Activated CD8-positive, alpha-beta memory T cell treated with anti-CD3 and anti-CD28 coated beads, Interleukin-2, amount 50 U/mL, for 24 hours (primary cell): Measurements from ENCODE around the gene ACACA.
"Not testable (repeated sequence)": the region's sequence is repeated elsewhere in the genome, so short reads cannot be mapped to it uniquely, and the experiment has no call there.

ENCODE experiments used
- DNase-seq: peaks from one replicate; pipeline ENCODE4 v3.0.0-alpha.2; 2020; ENCODE audit errors: extremely low read depth

Gene ACACA

GRCh38 chr17:37176723-37177122, 229.9 kb downstream of the ACACA start:
- no peak for DNase-seq

GRCh38 chr17:37174205-37174604, 232.4 kb downstream of the ACACA start:
- DNase-seq = no peak

- DNase-seq = no peak
Observed at GRCh38 chr17:37170881-37171425, 235.7 kb downstream of the ACACA start.

- no peak for DNase-seq
Observed at GRCh38 chr17:37168731-37169353, 237.8 kb downstream of the ACACA start.

GRCh38 chr17:37167756-37168155, 238.9 kb downstream of the ACACA start:
- no peak for DNase-seq

- no peak for DNase-seq
Observed at GRCh38 chr17:37164057-37164456, 242.6 kb downstream of the ACACA start.

DNA sequence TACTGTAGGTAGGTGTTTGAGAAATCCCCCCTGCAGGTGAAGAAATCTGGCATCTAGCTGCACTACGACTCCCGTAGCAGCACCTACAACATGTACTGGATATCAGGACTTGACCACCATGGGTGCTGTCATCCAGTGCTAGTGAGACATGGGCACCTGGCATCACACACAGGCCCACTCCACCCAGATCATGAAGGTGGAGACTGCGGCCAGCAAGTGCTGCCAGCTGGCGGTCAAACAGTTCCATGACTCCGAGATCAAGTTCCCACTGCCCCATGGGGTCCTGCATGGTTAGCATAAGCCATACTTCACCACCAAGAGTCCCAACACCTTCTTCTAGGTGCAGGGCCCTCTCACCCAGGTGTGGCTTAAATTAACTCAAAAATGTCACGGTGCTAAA, 243.8 kb downstream of the ACACA start:
- DNase-seq = no peak

DNA sequence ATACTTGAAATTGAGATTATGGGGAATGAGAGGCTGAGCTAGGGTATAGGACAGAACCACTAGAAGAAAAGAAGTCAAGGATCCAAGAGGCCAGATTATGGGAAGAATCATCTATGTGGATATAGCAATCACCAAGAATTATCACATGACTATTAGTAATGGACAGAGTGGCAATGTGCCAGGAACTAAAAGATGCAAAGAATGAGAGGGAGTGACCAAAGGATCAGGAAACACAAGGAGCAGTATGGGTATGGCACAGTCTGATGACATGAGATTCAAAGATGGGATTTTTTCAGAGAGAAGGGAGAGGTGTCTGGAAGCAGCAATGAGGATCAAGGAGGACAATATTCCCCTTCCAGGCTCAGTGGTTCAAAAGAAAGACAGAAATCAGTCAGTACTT, 245.7 kb downstream of the ACACA start:
- no peak for DNase-seq

- DNase-seq = no peak
Observed at GRCh38 chr17:37158290-37158689, 248.3 kb downstream of the ACACA start.

- DNase-seq = no peak
Observed at GRCh38 chr17:37148156-37148555, 258.5 kb downstream of the ACACA start.

DNA sequence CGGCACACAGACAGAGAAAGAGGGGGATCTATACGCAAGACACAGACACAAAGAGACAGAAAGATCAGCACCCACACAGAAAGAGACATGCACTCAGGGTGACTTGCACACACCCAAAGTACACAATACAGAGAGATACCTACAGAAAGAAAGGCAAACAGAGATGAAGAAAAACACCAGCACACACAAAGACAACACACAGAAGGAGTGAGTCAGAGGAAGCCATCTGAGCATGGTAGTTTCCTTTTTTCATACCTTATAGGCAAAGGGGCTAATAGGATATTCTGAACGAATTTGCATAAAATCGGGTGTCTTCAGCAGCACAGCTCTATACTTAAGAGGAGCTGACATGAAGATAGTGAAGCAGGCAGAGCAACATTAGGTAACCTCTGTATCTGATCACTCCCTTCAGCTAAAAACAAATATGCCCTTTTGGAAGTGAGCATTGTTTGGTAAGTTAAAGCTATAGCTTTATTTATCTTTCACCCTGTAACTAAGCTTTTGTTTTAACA, 259.3 kb downstream of the ACACA start:
- no peak for DNase-seq

DNA sequence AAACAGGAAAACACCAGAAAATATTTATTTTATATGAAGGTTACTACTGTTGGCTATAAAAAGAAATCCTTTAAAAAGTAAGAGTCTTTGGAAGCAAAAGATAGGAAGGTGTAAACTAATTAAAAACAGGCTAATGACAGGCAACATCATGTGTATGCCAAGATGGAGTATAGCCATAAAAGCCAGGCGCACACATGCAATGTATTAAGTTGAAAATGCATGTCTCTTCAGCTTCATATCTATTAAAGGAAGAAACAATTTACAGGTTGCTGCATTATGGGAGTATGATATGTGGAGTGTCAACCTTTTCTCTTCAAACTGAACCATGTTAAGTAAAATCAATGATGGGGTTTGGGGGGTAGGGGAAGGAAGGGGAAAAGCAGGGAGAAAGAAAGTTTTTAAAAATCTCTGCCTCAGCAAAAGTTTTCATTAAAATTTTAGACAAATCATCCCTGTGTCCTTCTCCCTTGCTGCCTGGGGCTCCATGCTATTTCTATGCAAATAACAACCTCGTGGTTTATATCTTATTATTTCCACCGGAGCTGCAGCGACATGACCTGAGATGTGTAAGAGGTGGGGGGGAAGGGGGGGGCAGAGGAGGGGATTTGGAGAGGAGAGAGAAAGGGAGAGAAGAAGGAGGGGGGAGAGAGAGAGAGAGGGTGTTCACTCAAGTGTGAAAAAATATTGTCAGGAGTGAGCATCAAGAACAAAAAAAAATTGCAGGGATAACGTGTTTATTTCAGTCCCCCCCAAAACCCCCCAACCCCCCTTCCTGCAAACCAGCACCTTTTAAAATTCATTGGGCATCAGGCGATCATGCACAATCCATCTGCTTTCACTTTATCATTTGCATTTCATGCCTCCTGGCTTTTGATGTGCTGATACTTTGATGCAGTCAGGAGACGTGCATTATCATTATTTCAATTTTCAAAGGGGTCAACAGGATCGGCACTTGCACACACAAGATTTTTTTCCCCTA, 260.3 kb downstream of the ACACA start:
- DNase-seq = no peak

DNA sequence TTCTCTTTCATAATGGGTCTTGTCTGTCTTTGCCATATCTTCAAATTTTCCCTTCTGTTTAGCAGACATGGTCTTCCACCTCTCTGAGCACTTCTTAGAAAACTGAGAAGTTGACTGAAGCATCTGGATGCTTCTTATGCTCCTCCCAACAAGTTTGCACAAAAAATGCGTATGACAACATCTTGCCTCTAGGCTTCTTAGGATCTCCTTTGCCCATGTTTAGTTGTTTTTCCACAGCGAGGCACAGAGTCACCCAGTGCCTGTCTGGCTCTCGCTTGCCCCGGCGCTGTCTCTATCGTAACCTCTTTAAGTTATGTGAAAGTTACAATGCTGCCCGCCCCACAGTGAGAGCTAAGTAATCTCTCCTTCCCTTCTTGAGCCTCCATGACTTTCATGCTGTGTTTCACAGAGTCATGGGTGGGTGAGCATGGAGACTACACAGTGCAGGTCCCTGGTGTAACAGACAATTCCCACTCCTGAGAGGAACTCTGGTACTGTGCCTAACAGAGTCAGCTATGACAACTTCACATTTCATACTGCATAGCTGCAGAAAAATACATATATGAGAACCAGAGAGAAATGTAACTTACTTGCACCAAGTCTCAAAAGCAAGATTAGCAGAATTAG, 262.4 kb downstream of the ACACA start:
- DNase-seq = no peak

DNA sequence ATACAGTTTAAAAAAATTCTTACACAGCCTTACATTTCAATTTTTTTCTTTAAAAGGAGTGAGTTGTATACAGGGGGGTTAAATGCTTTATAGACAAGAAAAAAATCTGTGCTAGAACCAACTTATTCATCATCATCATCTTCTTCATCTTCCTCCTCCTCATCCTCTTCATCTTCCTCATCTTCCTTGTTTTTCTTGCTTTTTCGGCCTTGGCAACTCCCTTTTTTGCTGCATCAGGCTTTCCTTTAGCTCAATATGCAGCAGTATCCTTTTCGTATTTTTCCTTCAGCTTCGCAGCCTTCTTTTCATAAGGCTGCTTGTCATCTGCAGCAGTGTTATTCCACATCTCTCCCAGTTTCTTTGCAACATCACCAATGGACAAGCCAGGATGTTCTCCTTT, 263.1 kb downstream of the ACACA start:
- DNase-seq = not testable (repeated sequence)

GRCh38 chr17:37142294-37142896, 264.2 kb downstream of the ACACA start:
- no peak for DNase-seq

DNA sequence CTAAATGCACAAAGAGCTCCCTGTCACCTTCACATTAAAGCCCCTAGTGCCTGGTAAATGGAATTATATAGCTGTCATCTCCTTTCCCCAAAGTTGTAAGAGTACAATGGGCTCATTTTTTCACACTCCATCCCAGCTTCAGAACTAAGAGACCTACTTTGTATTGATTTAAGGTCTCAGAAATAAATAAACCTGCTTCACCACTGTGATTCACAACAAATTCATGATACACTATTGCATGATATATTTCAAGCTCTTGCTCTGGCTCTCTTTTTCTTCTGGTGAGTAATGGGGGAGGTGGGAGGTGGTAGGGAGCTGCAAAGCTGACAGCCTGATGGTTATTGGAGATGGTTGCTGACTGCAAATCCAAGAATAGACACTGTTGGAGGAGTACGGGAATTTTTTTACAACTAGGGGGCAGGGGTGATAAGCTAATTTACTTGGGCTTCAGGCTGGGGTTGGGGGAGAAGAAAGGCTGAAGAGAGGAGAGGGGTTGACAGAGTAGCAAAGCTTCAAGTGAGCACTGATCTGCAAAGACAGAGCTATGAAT, 268.0 kb downstream of the ACACA start:
- no peak for DNase-seq

DNA sequence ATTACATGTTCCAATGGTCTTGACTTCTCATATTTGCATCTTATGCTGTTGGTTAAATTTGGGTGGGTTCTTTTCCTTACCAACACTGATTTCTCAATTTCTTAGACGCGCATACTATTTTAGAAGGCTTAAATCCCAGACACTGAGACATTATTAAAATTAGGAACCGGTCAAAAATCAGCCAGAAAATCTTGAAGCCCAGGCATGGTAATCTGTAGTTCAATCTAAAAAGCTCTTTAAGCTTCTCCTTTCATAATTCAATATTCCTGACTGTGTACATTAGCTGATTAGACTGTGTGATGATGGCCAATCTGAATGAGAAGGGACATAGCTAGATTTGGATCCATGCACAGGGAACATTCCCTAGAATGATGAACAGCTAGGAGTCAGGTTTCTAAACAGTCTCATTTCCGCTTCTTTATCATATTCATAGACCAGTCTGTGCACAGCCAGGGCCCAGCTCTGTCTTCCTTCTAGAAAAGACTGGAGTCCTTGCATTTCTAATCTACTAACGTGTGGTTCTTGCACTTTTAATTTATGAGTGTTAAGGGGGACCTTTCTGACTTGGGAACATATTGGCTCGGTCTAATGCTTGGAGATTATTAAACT, 268.6 kb downstream of the ACACA start:
- DNase-seq = no peak

GRCh38 chr17:37137070-37137610, 269.5 kb downstream of the ACACA start:
- no peak for DNase-seq

DNA sequence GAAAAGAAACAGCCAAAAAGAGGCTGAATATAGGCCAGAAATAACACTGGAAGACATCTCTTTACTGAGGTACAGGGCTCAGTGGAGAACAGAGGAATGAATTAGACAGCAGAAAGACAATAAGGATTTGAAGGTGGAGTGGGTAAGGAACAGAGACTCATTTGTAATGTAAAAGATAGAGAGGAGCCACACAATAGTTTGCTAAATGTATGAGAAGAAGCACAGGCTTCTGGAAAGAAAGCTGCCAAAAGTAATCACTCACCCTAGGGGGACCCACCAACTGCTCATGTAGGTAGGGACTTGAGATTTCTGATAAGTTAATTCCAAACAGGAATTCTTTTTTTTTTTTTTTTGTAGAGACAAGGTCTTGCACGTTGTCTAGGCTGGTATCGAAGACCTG, 271.1 kb downstream of the ACACA start:
- no peak for DNase-seq

DNA sequence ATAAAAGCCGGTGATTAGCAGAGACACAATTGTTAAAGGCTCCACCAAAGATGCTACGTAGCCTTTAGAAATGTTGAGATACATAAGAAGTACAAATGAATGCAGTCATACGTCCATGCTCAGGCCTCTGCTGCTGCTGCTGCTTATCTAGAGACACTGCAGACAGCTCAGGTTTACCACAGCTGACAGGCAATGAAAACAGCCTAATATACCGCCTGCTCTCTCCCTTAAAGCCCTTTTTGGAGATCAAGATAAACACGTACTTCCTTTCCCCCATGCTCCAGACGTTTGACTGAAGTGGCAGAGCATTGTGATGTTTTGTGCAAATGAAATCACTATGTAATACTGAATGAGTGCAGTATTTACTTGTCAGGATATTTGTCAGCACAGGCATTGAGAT, 272.6 kb downstream of the ACACA start:
- DNase-seq = no peak

DNA sequence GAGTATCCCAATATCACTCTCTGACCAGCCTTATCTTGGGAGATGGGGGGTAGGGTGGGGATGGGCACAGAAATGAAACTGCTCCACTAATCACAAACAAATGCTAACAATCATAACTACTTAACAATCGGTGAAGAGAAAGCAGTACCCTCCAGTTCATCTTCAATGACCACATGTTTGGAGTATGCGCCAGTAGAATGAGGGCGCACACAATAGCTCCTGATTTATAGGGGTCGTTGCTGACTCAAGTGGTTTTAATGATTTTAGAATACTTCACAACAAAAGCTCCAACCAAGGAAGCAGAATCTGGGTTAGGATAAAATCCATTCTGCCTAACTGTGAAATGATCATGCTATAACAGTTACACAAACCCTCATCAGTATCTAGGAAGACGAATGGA, 273.5 kb downstream of the ACACA start:
- DNase-seq = no peak
